Right atrium auricular region (tissue), 2 donors: ENCODE measurements around the gene P4HA1. TPM values are rescaled to one million over a fixed set of nuclear protein-coding genes. Genes with fewer than 3 reads are reported as not detected.

Source experiments
- DNase-seq: peaks from one replicate; pipeline ENCODE4 v3.0.0-alpha.2; 2019; ENCODE audit warnings: low spot score
- H3K27ac ChIP-seq, 2 donors: fragments of 200-600 bp; sonication (generic); 1 replicate in 1 of 2; 2 replicates in 1 of 2; pipeline ENCODE4 v1.5.1; 2016 to 2019
- H3K27me3 ChIP-seq, 2 donors: fragments of 200-600 bp; sonication (generic); one replicate each; pipeline versions ENCODE4 v1.5.1 to v1.6.0; 2017 to 2019
- H3K36me3 ChIP-seq: fragments of 200-600 bp; sonication (generic); one replicate; pipeline ENCODE4 v1.5.1; 2016
- H3K4me1 ChIP-seq, 2 donors: fragments of 200-600 bp; sonication (generic); one replicate each; pipeline versions ENCODE4 v1.5.1 to v1.6.0; 2017 to 2019
- H3K4me3 ChIP-seq, 2 donors: fragments of 200-600 bp; sonication (generic); 1 replicate in 1 of 2; 2 replicates in 1 of 2; pipeline ENCODE4 v1.5.1; 2017 to 2019; ENCODE audit warnings: mild to moderate bottlenecking in 1 of 2, moderate library complexity in 1 of 2
- H3K9me3 ChIP-seq, 2 donors: fragments of 200-600 bp; sonication (generic); one replicate each; pipeline ENCODE4 v1.5.1; 2019
- CTCF ChIP-seq, 2 donors: fragments of 200-600 bp; sonication (generic); IDR thresholded peaks; one replicate each; pipeline ENCODE4 v1.5.1; 2019; ENCODE audit warnings: antibody characterized with exemption in 2 of 2
- total RNA-seq, 2 donors: library from RNA; depleted of rRNA; stranded (reverse); fragments of >200 nt; gene quantifications; one replicate each; pipeline ENCODE4 v1.1.0, GENCODE V29; 2016

The P4HA1 gene
- total RNA-seq, 2 donors from 2014 or later, result 29.5 to 45.4 TPM

- Histone ChIP-seq H3K36me3 (no peaks in the 10 kb centered on the region), H3K4me3 (no peak overlapping the region), H3K27me3 (no peaks in the 10 kb centered on the region), H3K27ac (no peak overlapping the region), H3K9me3 (peaks cover 4 to 45% of the 10 kb centered on the region in 2 donors), H3K4me1 (no peaks in the 10 kb centered on the region)
- DNase-seq, result no peak
- TF ChIP-seq CTCF (IDR thresholded peaks at IDR 0.05), result no peak
Measured at GRCh38 chr10:72980348-72980747, 116.3 kb downstream of the P4HA1 start.

- no peak for DNase-seq
- no peak for TF ChIP-seq CTCF (IDR thresholded peaks at IDR 0.05)
- Histone ChIP-seq H3K27ac (no peak overlapping the region), H3K27me3 (no peaks in the 10 kb centered on the region), H3K9me3 (peaks cover 4 to 47% of the 10 kb centered on the region in 2 donors), H3K36me3 (no peaks in the 10 kb centered on the region), H3K4me1 (no peaks in the 10 kb centered on the region), H3K4me3 (no peak overlapping the region)
Measured at GRCh38 chr10:72979709-72980108, 117.0 kb downstream of the P4HA1 start.

- no peaks in the 10 kb centered on the region for H3K36me3 ChIP-seq
- no peak for DNase-seq
- peaks cover 4 to 47% of the 10 kb centered on the region in 2 donors for H3K9me3 ChIP-seq
- TF ChIP-seq CTCF (IDR thresholded peaks at IDR 0.05), result no peak
- H3K27ac ChIP-seq, result no peak overlapping the region
- no peaks in the 10 kb centered on the region for H3K4me1 ChIP-seq
- no peaks in the 10 kb centered on the region for H3K27me3 ChIP-seq
- H3K4me3 ChIP-seq, result no peak overlapping the region
Measured at GRCh38 chr10:72976886-72977285, 119.8 kb downstream of the P4HA1 start.

Other genes starting within 250 kb of the P4HA1 start
- gene OIT3, start 203.1 kb downstream of the P4HA1 start, total RNA-seq, result under 1 TPM; 0.30 to 0.67 TPM
- gene PLA2G12B, start 142.1 kb downstream of the P4HA1 start, total RNA-seq, result 1 to 10 TPM in 1 of 2 donors, under 1 TPM in 1; 0.90 to 4.2 TPM
- 1 to 10 TPM in 1 of 2 donors, under 1 TPM in 1; 0.90 to 1.5 TPM for gene NUDT13, start 13.6 kb upstream of the P4HA1 start, total RNA-seq
- gene ECD, start 71.1 kb upstream of the P4HA1 start, total RNA-seq, result 10 to 100 TPM; 14.4 to 20.7 TPM
- 10 to 100 TPM in 1 of 2 donors, 1 to 10 TPM in 1; 9.4 to 13.0 TPM for gene FAM149B1, start 71.3 kb upstream of the P4HA1 start, total RNA-seq
- gene DNAJC9, start 150.4 kb upstream of the P4HA1 start, total RNA-seq, result 1 to 10 TPM; 6.8 to 6.9 TPM
- gene MRPS16, start 155.8 kb upstream of the P4HA1 start, total RNA-seq, result 10 to 100 TPM; 39.8 to 62.6 TPM